ENCODE data around the gene RGS19. TPM values are rescaled to one million over a fixed set of nuclear protein-coding genes. Genes with fewer than 3 reads are reported as not detected.

RGS19 gene
- total RNA-seq, 1 experiment from 2014 or later, result 12.8 TPM

DNA sequence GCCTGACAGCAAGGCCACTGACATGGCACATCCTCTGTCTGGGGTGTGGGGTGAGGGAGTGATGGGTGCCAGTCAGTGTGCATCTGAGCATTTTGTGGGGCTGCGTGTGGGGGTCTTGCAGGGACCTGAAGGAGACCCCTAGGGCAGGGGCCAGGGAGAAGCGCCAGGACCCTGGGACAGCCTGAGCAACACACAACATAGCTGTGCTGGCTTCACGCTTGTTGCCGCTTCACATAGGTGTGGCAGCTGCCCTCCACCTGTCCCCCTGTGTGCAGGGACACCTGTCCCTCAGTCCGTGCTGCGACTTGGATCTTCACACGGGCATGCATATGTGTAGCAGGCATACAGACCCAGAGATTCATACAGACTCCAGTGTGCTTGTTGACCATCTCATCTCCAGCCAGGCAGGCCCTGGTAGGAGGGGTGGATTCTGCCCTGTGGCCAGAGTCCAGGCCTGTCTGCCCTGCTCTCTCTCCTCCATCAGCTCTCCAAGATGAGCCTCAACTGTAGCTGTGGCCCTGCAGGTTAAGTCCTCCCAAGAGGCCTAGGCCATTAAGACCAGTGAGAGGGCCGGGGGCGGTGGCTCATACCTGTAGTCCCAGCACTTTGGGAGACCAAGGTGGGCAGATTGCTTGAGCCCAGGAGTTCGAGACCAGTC lies 31.2 kb upstream of the RGS19 start:
- no peak overlapping the region for H3K9ac ChIP-seq (ENCODE audit: extremely low read depth, insufficient read length, low read length)
- Mint-ChIP-seq H3K27ac (peak overlapping the region in 1 of 3 experiments; percentile 52; a peak in 1 of 7 replicates), H3K9me3 (no peaks in the 10 kb centered on the region), H3K4me1 (peaks cover 0 to 3% of the 10 kb centered on the region in 2 experiments; a peak in 2 of 4 replicates), H3K36me3 (ENCODE audit: insufficient read depth in 1 of 3, low read depth in 3 of 3) (no peaks in the 10 kb centered on the region), H3K4me3 (no peak overlapping the region), H3K27me3 (ENCODE audit: low read depth) (peaks cover 9% of the 10 kb centered on the region)
- no peak overlapping the region for H2AFZ ChIP-seq (ENCODE audit: low read length)
- H3T11ph ChIP-seq (ENCODE audit: low read length), result no peak overlapping the region
- H2BK120ac ChIP-seq (ENCODE audit: low read depth, low read length, poor library complexity, severe bottlenecking), result no peak overlapping the region
- no peaks in the 10 kb centered on the region for H3K79me1 ChIP-seq (ENCODE audit: insufficient read depth, low read depth, low read length, poor library complexity, severe bottlenecking)
- no peak overlapping the region for H2AK5ac ChIP-seq (ENCODE audit: insufficient read length, low read length)
- H4K8ac ChIP-seq (replicated peaks; ENCODE audit: insufficient read length, low read depth, low read length), result no peak overlapping the region
- no peaks in the 10 kb centered on the region for H3K9me3 ChIP-seq (ENCODE audit: control insufficient read depth, low read depth, low read length)
- H4K5ac ChIP-seq (ENCODE audit: insufficient read length, low read depth, low read length), result no peak overlapping the region
- H3K79me2 ChIP-seq (ENCODE audit: insufficient read depth, low read length), result no peaks in the 10 kb centered on the region
- TF ChIP-seq, protein P1, sequence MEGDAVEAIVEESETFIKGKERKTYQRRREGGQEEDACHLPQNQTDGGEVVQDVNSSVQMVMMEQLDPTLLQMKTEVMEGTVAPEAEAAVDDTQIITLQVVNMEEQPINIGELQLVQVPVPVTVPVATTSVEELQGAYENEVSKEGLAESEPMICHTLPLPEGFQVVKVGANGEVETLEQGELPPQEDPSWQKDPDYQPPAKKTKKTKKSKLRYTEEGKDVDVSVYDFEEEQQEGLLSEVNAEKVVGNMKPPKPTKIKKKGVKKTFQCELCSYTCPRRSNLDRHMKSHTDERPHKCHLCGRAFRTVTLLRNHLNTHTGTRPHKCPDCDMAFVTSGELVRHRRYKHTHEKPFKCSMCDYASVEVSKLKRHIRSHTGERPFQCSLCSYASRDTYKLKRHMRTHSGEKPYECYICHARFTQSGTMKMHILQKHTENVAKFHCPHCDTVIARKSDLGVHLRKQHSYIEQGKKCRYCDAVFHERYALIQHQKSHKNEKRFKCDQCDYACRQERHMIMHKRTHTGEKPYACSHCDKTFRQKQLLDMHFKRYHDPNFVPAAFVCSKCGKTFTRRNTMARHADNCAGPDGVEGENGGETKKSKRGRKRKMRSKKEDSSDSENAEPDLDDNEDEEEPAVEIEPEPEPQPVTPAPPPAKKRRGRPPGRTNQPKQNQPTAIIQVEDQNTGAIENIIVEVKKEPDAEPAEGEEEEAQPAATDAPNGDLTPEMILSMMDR (conservative IDR thresholded peaks at IDR 0.05), result no peak
- H4K91ac ChIP-seq (ENCODE audit: insufficient read length, low read depth, low read length), result no peak overlapping the region
- no peak overlapping the region for H2BK12ac ChIP-seq (ENCODE audit: insufficient read length, low read depth, low read length)
- H2BK5ac ChIP-seq (ENCODE audit: insufficient read length, low read length), result no peak overlapping the region
- no peak overlapping the region for H3K56ac ChIP-seq (ENCODE audit: insufficient read length, low read depth, low read length)
- no peaks in the 10 kb centered on the region for H3K27me3 ChIP-seq (ENCODE audit: insufficient read depth, low read length)
- DNase-seq, result no peak
- H3K23ac ChIP-seq (ENCODE audit: insufficient read length, low read depth, low read length), result no peak overlapping the region
- no peaks in the 10 kb centered on the region for H3K4me1 ChIP-seq (ENCODE audit: insufficient read depth, low read length)
- H3K4ac ChIP-seq (ENCODE audit: low read depth, low read length), result no peak overlapping the region
- no peaks in the 10 kb centered on the region for H4K20me1 ChIP-seq (ENCODE audit: control insufficient read depth, insufficient read depth, insufficient read length)
- no peak overlapping the region; the same call in 1 of the 2 replicates for H3K14ac ChIP-seq (ENCODE audit: insufficient read depth, low read length)
- H3K23me2 ChIP-seq (ENCODE audit: insufficient read length, low read depth, low read length, poor library complexity, severe bottlenecking), result no peaks in the 10 kb centered on the region
- no peak overlapping the region for H3K27ac ChIP-seq (ENCODE audit: insufficient read length, low read depth, low read length)
- H3K4me2 ChIP-seq (ENCODE audit: insufficient read depth, insufficient read length, low read length), result no peak overlapping the region
- no peak overlapping the region for H2BK20ac ChIP-seq (ENCODE audit: low read depth, low read length, poor library complexity, severe bottlenecking)
- no peak overlapping the region for H3K18ac ChIP-seq (ENCODE audit: insufficient read length, low read depth, low read length)
- WGBS (ENCODE audit: extremely low coverage, insufficient read length, low lambda C conversion rate), result no CpG with 5 or more reads among the region's 10 CpGs
- no peak overlapping the region for H2BK15ac ChIP-seq (ENCODE audit: low read depth, low read length)

Data from H9 (cell line).